Right atrium auricular region (tissue), 2 donors: ENCODE results near the gene CTR9. TPM values are rescaled to one million over a fixed set of nuclear protein-coding genes. Genes with fewer than 3 reads are reported as not detected.
A peak's percentile ranks its signal among the peaks of the same experiment; 100 is the strongest.

Experiments used
- DNase-seq: peaks from one replicate; pipeline ENCODE4 v3.0.0-alpha.2; 2019; ENCODE audit warnings: low spot score
- H3K27ac ChIP-seq, 2 donors: fragments of 200-600 bp; sonication (generic); 1 replicate in 1 of 2; 2 replicates in 1 of 2; pipeline ENCODE4 v1.5.1; 2016 to 2019
- H3K27me3 ChIP-seq, 2 donors: fragments of 200-600 bp; sonication (generic); one replicate each; pipeline versions ENCODE4 v1.5.1 to v1.6.0; 2017 to 2019
- H3K36me3 ChIP-seq: fragments of 200-600 bp; sonication (generic); one replicate; pipeline ENCODE4 v1.5.1; 2016
- H3K4me1 ChIP-seq, 2 donors: fragments of 200-600 bp; sonication (generic); one replicate each; pipeline versions ENCODE4 v1.5.1 to v1.6.0; 2017 to 2019
- H3K4me3 ChIP-seq, 2 donors: fragments of 200-600 bp; sonication (generic); 1 replicate in 1 of 2; 2 replicates in 1 of 2; pipeline ENCODE4 v1.5.1; 2017 to 2019; ENCODE audit warnings: mild to moderate bottlenecking in 1 of 2, moderate library complexity in 1 of 2
- H3K9me3 ChIP-seq, 2 donors: fragments of 200-600 bp; sonication (generic); one replicate each; pipeline ENCODE4 v1.5.1; 2019
- CTCF ChIP-seq, 2 donors: fragments of 200-600 bp; sonication (generic); IDR thresholded peaks; one replicate each; pipeline ENCODE4 v1.5.1; 2019; ENCODE audit warnings: antibody characterized with exemption in 2 of 2
- total RNA-seq, 2 donors: library from RNA; depleted of rRNA; stranded (reverse); fragments of >200 nt; gene quantifications; one replicate each; pipeline ENCODE4 v1.1.0, GENCODE V29; 2016

The CTR9 gene
- total RNA-seq, 2 donors from 2014 or later = 17.0 to 18.6 TPM

GRCh38 chr11:10786451-10786850 is 35.4 kb downstream of the CTR9 start:
- Histone ChIP-seq H3K4me3 (no peak overlapping the region), H3K27ac (no peak overlapping the region)
- TF ChIP-seq CTCF (IDR thresholded peaks at IDR 0.05) = no peak

GRCh38 chr11:10792385-10793068 is 41.5 kb downstream of the CTR9 start:
- Histone ChIP-seq H3K27me3 (no peaks in the 10 kb centered on the region), H3K4me3 (no peak overlapping the region), H3K27ac (no peak overlapping the region), H3K4me1 (peaks cover 0 to 9% of the 10 kb centered on the region in 2 donors), H3K36me3 (peaks cover 18% of the 10 kb centered on the region), H3K9me3 (no peaks in the 10 kb centered on the region)
- TF ChIP-seq CTCF (IDR thresholded peaks at IDR 0.05) = peak; percentile 89 to 97
- peak; percentile 85 for DNase-seq

More at GRCh38 chr11:10786451-10786850, 35.4 kb downstream of the CTR9 start:
- H3K36me3 ChIP-seq = no peaks in the 10 kb centered on the region
- H3K27me3 ChIP-seq = no peaks in the 10 kb centered on the region
- no peaks in the 10 kb centered on the region for H3K9me3 ChIP-seq
- H3K4me1 ChIP-seq = peaks cover 0 to 21% of the 10 kb centered on the region in 2 donors
- DNase-seq = no peak

GRCh38 chr11:10793470-10794255 is 42.6 kb downstream of the CTR9 start:
- no peak overlapping the region for H3K4me3 ChIP-seq
- no peaks in the 10 kb centered on the region for H3K9me3 ChIP-seq
- H3K36me3 ChIP-seq = peaks cover 30% of the 10 kb centered on the region
- H3K27ac ChIP-seq = no peak overlapping the region
- DNase-seq = no peak
- peaks cover 0 to 9% of the 10 kb centered on the region in 2 donors for H3K4me1 ChIP-seq
- TF ChIP-seq CTCF (IDR thresholded peaks at IDR 0.05) = no peak
- H3K27me3 ChIP-seq = no peaks in the 10 kb centered on the region

- Histone ChIP-seq H3K9me3 (no peaks in the 10 kb centered on the region), H3K36me3 (peaks cover 55% of the 10 kb centered on the region), H3K27me3 (no peaks in the 10 kb centered on the region), H3K4me1 (peaks cover 0 to 19% of the 10 kb centered on the region in 2 donors), H3K4me3 (no peak overlapping the region), H3K27ac (no peak overlapping the region)
- no peak for DNase-seq
- TF ChIP-seq CTCF (IDR thresholded peaks at IDR 0.05) = no peak
Measured at GRCh38 chr11:10796191-10796590, 45.1 kb downstream of the CTR9 start.

GRCh38 chr11:10797001-10797400 is 46.0 kb downstream of the CTR9 start:
- H3K4me1 ChIP-seq = peaks cover 0 to 23% of the 10 kb centered on the region in 2 donors
- TF ChIP-seq CTCF (IDR thresholded peaks at IDR 0.05) = no peak
- H3K9me3 ChIP-seq = no peaks in the 10 kb centered on the region
- H3K36me3 ChIP-seq = peaks cover 63% of the 10 kb centered on the region
- no peak overlapping the region for H3K4me3 ChIP-seq
- no peak overlapping the region for H3K27ac ChIP-seq
- no peaks in the 10 kb centered on the region for H3K27me3 ChIP-seq
- DNase-seq = no peak
